ENCODE data around the gene SH3BP2.

SH3BP2 gene, protein sequence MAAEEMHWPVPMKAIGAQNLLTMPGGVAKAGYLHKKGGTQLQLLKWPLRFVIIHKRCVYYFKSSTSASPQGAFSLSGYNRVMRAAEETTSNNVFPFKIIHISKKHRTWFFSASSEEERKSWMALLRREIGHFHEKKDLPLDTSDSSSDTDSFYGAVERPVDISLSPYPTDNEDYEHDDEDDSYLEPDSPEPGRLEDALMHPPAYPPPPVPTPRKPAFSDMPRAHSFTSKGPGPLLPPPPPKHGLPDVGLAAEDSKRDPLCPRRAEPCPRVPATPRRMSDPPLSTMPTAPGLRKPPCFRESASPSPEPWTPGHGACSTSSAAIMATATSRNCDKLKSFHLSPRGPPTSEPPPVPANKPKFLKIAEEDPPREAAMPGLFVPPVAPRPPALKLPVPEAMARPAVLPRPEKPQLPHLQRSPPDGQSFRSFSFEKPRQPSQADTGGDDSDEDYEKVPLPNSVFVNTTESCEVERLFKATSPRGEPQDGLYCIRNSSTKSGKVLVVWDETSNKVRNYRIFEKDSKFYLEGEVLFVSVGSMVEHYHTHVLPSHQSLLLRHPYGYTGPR

DNA sequence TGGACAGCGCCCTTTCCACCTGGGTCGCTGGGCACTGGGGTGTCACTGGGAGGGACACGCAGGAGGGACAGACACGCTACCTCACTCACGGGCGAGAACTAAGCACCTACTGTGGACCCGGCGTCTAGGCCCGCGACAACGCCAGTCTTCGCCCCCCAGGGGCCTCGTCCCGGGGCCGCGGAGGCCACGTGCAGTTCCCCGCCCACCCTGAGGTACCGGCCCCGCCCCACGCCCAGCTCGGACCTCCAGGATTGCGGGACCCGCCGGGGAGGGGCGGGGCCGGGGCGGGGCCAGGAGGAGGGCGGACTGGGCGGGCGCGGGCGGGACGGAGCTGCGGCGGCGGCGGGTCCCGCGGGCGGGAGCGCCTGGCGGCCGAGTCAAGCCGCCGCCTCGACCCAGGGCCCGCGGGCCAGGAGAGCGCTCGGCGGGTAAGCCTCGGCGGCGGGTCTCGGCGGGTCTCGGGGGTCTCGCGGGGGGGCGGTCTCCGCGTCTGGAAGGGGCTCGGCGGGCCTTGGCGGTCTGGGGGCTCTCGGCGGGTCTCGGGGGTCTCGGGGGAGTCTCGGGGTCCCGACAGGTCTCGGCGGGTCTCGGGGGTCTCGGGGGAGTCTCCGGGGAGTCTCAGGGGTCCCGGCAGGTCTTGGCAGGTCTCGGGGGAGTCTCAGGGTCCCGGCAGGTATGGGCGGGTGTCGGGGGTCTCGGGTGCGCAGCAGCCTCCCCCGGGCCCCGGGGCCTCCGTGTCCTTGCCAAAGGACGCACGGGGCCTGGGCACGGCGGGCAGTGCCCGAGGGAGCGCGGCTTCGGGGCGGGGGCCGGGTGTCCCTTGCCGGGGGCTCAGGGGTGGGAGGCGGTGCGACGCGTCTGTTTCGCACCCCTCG, at the start of gene SH3BP2:
SH3BP2 (plus strand) TSS at position 375 of the 875 bp plus-strand sequence. CDS start 27,533 bp downstream, outside the sequence.
- Histone ChIP-seq H3K4me1 (ENCODE audit: control insufficient read depth, insufficient read depth, low read length) (0 out of 2 replicates have a peak, but pooled peaks cover 3% of the 10 kb centered on the region), H3K9me3 (ENCODE audit: control insufficient read depth, insufficient read depth, low read length) (no peaks in the 10 kb centered on the region), H3K4me3 (ENCODE audit: low read depth, low read length) (peak within 1 kb of the TSS; percentile 55), H3K9ac (ENCODE audit: low read depth, low read length) (no peak within 1 kb of the TSS), H3K27ac (ENCODE audit: low read depth, low read length) (no peak within 1 kb of the TSS), H3K36me3 (ENCODE audit: control insufficient read depth, insufficient read depth, low read length) (no peaks in the 10 kb centered on the region), H3K27me3 (ENCODE audit: control insufficient read depth, insufficient read depth, low read length) (peaks cover 17% of the 10 kb centered on the region; the same call in 1 of the 2 replicates)

DNA sequence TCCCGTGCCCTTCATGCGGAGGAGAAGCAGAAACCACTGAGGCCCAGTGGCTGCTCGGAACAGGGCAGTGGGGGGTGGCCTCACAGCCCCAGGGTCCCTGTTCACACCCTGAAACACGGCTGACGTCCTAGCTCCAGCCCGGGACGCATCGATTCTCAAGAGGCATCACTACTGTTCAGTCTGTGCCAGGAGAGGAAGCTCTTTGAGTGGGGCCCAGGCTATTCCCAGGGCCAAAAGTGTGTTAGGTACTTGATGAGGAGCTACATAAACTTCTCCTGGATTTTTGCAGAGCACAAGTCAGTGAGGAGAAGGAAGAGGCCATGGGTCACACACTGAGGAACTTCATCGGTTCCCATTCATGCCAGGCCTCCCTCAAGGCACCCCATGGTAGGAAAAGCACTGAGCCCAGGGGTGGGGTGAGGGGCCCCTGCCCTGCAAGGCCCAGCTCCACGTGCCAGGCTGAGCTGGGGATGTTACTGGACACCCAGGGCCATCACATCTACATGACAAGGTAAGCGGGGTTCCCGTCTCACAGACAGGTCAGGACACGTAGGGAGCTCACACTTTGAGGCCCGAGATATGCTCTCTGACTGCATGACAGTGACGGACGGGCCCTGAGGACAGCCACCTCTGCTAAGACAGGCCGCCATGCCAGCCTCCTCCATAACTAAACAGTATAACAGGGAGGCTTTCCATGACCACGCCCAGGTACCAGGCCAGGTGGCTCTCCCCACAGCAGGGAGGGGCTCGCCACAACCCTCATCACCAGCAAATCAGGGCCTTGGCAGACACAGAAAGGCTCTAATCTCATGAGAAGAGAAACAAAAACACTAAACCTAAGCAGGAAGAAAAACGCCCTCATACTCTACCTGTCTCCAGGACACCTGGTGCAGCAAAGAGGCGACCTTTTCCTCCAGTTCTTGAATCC, 49.1 kb upstream of the SH3BP2 start:
- no peaks in the 10 kb centered on the region for H3K4me1 ChIP-seq (ENCODE audit: control insufficient read depth, insufficient read depth, low read length)
- H3K36me3 ChIP-seq (ENCODE audit: control insufficient read depth, insufficient read depth, low read length) = peaks cover 60% of the 10 kb centered on the region
- H3K27me3 ChIP-seq (ENCODE audit: control insufficient read depth, insufficient read depth, low read length) = no peaks in the 10 kb centered on the region
- H3K9ac ChIP-seq (ENCODE audit: low read depth, low read length) = no peak overlapping the region
- H3K9me3 ChIP-seq (ENCODE audit: control insufficient read depth, insufficient read depth, low read length) = no peaks in the 10 kb centered on the region
- H3K4me3 ChIP-seq (ENCODE audit: low read depth, low read length) = no peak overlapping the region
- no peak overlapping the region for H3K27ac ChIP-seq (ENCODE audit: low read depth, low read length)

DNA sequence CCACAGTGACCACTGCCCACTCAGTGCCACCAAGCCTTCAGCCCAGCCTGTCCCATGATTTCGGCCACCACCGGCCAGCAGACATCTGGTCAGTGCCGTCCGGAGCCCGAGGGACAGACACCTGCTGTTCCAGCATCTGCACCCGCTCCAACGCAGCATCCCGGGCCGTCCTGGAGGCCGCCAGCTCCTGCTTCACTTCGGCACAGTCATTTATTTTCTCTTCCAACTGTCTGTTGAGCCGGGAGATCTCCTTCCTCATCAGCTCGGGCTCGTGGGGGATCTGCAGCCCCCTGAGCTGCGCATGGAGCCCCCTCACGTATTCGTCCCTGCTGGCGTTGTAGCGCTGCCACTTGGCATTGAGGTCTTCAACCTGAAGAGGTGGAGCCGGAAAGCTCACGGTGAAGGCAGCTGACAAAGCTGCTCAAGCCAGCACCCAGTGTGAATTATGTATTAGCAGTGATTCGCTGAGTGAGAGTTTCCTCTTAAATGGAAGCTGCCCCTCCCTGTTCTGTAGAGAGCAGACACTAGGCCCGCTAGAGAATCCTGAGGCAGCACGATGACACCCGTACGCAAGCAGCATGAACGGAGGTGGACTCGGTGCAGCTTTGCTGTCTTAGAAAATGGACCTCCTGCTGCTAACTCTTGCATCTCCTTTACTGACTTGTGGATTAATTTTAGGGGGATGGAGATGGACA, 48.2 kb upstream of the SH3BP2 start:
- Histone ChIP-seq H3K27me3 (ENCODE audit: control insufficient read depth, insufficient read depth, low read length) (no peaks in the 10 kb centered on the region), H3K4me1 (ENCODE audit: control insufficient read depth, insufficient read depth, low read length) (no peaks in the 10 kb centered on the region), H3K9me3 (ENCODE audit: control insufficient read depth, insufficient read depth, low read length) (no peaks in the 10 kb centered on the region), H3K4me3 (ENCODE audit: low read depth, low read length) (no peak overlapping the region), H3K27ac (ENCODE audit: low read depth, low read length) (no peak overlapping the region), H3K9ac (ENCODE audit: low read depth, low read length) (no peak overlapping the region), H3K36me3 (ENCODE audit: control insufficient read depth, insufficient read depth, low read length) (peaks cover 60% of the 10 kb centered on the region)

DNA sequence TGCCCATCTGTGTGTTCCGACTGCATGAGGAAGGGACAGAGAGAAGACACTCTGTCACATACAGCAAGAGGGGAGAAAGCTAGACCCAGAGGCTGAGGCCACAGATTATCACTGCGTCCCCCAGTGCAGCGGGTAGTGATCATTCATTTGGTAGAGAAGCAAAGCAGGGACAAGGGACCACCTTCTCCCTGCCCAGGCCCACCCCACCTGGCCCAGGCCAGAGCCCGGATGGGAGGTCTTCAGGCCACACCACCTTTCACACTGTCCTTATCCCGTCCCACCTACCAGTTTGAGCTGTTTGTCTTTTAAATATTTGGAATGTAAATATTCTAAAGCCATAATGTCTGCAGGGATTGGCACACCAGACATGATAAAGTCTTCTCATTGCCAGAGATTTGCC, 47.4 kb upstream of the SH3BP2 start:
- Histone ChIP-seq H3K9me3 (ENCODE audit: control insufficient read depth, insufficient read depth, low read length) (no peaks in the 10 kb centered on the region), H3K27me3 (ENCODE audit: control insufficient read depth, insufficient read depth, low read length) (no peaks in the 10 kb centered on the region), H3K4me1 (ENCODE audit: control insufficient read depth, insufficient read depth, low read length) (no peaks in the 10 kb centered on the region), H3K9ac (ENCODE audit: low read depth, low read length) (no peak overlapping the region), H3K4me3 (ENCODE audit: low read depth, low read length) (no peak overlapping the region), H3K36me3 (ENCODE audit: control insufficient read depth, insufficient read depth, low read length) (peaks cover 60% of the 10 kb centered on the region), H3K27ac (ENCODE audit: low read depth, low read length) (peak overlapping the region; percentile 6)

GRCh38 chr4:2745981-2746806, 46.7 kb upstream of the SH3BP2 start:
- Histone ChIP-seq H3K9ac (ENCODE audit: low read depth, low read length) (no peak overlapping the region), H3K27ac (ENCODE audit: low read depth, low read length) (peak overlapping the region; percentile 6), H3K9me3 (ENCODE audit: control insufficient read depth, insufficient read depth, low read length) (no peaks in the 10 kb centered on the region), H3K4me1 (ENCODE audit: control insufficient read depth, insufficient read depth, low read length) (no peaks in the 10 kb centered on the region), H3K4me3 (ENCODE audit: low read depth, low read length) (no peak overlapping the region), H3K36me3 (ENCODE audit: control insufficient read depth, insufficient read depth, low read length) (peaks cover 60% of the 10 kb centered on the region), H3K27me3 (ENCODE audit: control insufficient read depth, insufficient read depth, low read length) (no peaks in the 10 kb centered on the region)

DNA sequence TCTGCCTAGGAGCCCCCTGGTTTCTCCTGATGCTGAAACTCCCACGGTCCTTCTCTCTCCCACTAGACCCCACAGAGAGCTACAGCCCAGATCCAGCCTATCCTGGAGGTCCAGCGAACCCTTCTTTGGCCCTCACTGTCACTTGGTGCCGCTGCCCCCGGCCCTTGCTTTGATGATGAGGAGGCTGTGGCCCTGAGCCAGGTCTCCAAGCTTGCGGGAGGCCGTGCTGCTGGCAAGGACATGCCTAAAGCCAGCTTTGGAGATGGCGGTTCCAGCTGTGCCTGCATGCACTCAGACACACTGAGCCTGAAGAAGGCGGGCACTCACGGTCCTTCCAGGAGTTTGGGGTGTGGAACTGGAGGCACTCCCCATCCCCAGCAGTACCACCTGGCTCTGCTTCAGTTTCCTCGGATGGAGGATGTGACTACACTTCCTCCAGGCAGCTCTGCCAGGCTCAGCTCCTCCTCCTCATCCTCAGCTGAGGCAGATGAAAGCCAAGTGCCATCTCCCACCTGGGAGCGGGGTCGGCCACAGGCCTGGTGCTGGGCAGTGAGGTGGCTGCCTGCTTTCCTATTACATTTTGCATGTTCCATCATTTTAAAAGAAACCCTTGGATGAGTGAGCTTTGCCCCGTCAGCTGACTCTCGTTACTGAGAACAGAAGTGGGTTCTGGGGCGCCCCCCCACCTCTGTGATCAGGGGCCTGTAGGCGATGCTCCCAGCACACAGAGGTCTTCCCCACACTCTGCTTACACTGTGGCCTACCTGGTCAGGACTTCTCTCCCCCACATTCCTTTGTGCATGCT, 45.8 kb upstream of the SH3BP2 start:
- Histone ChIP-seq H3K27me3 (ENCODE audit: control insufficient read depth, insufficient read depth, low read length) (no peaks in the 10 kb centered on the region), H3K36me3 (ENCODE audit: control insufficient read depth, insufficient read depth, low read length) (peaks cover 57% of the 10 kb centered on the region), H3K27ac (ENCODE audit: low read depth, low read length) (no peak overlapping the region), H3K9me3 (ENCODE audit: control insufficient read depth, insufficient read depth, low read length) (no peaks in the 10 kb centered on the region), H3K4me3 (ENCODE audit: low read depth, low read length) (no peak overlapping the region), H3K4me1 (ENCODE audit: control insufficient read depth, insufficient read depth, low read length) (no peaks in the 10 kb centered on the region), H3K9ac (ENCODE audit: low read depth, low read length) (no peak overlapping the region)

DNA sequence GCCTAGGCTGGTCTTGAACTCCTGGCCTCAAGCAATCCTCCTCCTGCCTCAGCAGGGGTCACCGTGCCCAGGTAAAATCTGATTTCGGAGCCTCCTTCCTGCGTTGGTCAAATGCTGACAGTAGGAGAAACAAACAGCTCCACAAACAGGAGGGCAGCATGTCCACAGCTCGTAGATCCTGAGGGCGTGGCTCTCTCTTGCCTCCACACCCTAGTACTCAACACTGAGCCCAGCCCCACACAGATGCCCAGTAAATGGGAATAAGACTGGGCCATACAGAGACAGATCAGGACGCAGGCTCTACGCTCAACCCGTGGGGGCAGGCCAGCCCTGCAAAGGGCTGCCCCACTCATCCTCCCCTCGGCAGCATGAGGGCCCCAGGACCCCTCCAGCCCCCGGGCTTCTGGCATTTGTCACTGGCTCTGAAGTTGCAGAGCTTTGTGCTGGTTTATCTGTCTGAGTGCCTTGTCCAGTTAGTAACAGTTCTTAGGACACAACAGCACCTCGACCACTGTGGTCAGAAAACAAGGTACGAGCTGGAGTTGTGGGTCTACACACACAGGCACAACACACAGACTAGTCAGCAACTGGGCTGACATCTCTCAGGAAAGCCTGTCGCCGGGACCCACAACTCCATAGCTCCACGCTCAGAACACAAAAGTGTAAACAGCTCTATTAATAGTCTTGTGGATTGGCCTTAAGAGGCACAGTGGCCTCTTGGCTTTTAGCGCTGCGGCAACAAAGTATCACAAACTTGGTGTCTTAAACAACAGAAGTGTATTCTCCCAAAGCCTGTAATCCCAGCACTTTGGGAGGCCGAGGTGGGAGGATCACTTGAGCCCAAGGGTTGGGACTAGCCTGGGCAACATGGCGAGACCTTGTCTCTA, 41.9 kb upstream of the SH3BP2 start:
- H3K9me3 ChIP-seq (ENCODE audit: control insufficient read depth, insufficient read depth, low read length) = no peaks in the 10 kb centered on the region
- H3K4me3 ChIP-seq (ENCODE audit: low read depth, low read length) = no peak overlapping the region
- no peak overlapping the region for H3K9ac ChIP-seq (ENCODE audit: low read depth, low read length)
- H3K36me3 ChIP-seq (ENCODE audit: control insufficient read depth, insufficient read depth, low read length) = peaks cover 18% of the 10 kb centered on the region
- H3K27me3 ChIP-seq (ENCODE audit: control insufficient read depth, insufficient read depth, low read length) = no peaks in the 10 kb centered on the region
- H3K4me1 ChIP-seq (ENCODE audit: control insufficient read depth, insufficient read depth, low read length) = no peaks in the 10 kb centered on the region
- no peak overlapping the region for H3K27ac ChIP-seq (ENCODE audit: low read depth, low read length)

- H3K27ac ChIP-seq (ENCODE audit: low read depth, low read length) = no peak overlapping the region
These were observed 39.4 kb upstream of the SH3BP2 start for GRCh38 chr4:2753436-2753835.

More at GRCh38 chr4:2753436-2753835, 39.4 kb upstream of the SH3BP2 start:
- H3K9me3 ChIP-seq (ENCODE audit: control insufficient read depth, insufficient read depth, low read length) = no peaks in the 10 kb centered on the region
- no peaks in the 10 kb centered on the region for H3K27me3 ChIP-seq (ENCODE audit: control insufficient read depth, insufficient read depth, low read length)
- H3K4me1 ChIP-seq (ENCODE audit: control insufficient read depth, insufficient read depth, low read length) = 0 out of 2 replicates have a peak, but pooled peaks cover 3% of the 10 kb centered on the region
- no peak overlapping the region for H3K9ac ChIP-seq (ENCODE audit: low read depth, low read length)
- no peak overlapping the region for H3K4me3 ChIP-seq (ENCODE audit: low read depth, low read length)
- H3K36me3 ChIP-seq (ENCODE audit: control insufficient read depth, insufficient read depth, low read length) = no peaks in the 10 kb centered on the region
